Ishikawa (cell line): ENCODE data around the gene TMEM139.

Experiments used
- CEBPB ChIP-seq: IDR thresholded peaks from 2 replicates; pipeline ENCODE4 v1.6.1; 2012
- CREB1 ChIP-seq: IDR thresholded peaks from 2 replicates; pipeline ENCODE4 v1.6.1; 2012; ENCODE audit warnings: low read depth
- EGR1 ChIP-seq: IDR thresholded peaks from 2 replicates; pipeline ENCODE4 v1.6.1; 2012
- EP300 ChIP-seq: IDR thresholded peaks from 2 replicates; pipeline ENCODE4 v1.6.1; 2012; ENCODE audit warnings: borderline replicate concordance
- FOXM1 ChIP-seq: IDR thresholded peaks from 2 replicates; pipeline ENCODE4 v1.6.1; 2012; ENCODE audit warnings: low read depth, borderline replicate concordance
- MAX ChIP-seq: IDR thresholded peaks from 2 replicates; pipeline ENCODE4 v1.6.1; 2012
- NFIC ChIP-seq: IDR thresholded peaks from 2 replicates; pipeline ENCODE4 v1.6.1; 2012
- RAD21 ChIP-seq: IDR thresholded peaks from 2 replicates; pipeline ENCODE4 v1.6.1; 2012; ENCODE audit warnings: low read depth
- REST ChIP-seq: IDR thresholded peaks from 2 replicates; pipeline ENCODE4 v1.6.1; 2012; ENCODE audit warnings: low read depth, mild to moderate bottlenecking
- TAF1 ChIP-seq: IDR thresholded peaks from 2 replicates; pipeline ENCODE4 v1.6.1; 2012; ENCODE audit warnings: low read depth, mild to moderate bottlenecking
- TCF12 ChIP-seq: IDR thresholded peaks from 2 replicates; pipeline ENCODE4 v1.6.1; 2012; ENCODE audit warnings: low read depth
- TEAD4 ChIP-seq: IDR thresholded peaks from 2 replicates; pipeline ENCODE4 v1.6.1; 2012
- USF1 ChIP-seq: IDR thresholded peaks from 2 replicates; pipeline ENCODE4 v1.6.1; 2012
- YY1 ChIP-seq: IDR thresholded peaks from 2 replicates; pipeline ENCODE4 v1.6.1; 2012; ENCODE audit warnings: low read depth
- ZBTB7A ChIP-seq: IDR thresholded peaks from 2 replicates; pipeline ENCODE4 v1.6.1; 2012; ENCODE audit warnings: low read depth

The TMEM139 gene

GRCh38 chr7:143290293-143290692 lies 5.5 kb downstream of the TMEM139 start:
- no peak for TF ChIP-seq NFIC
- TF ChIP-seq RAD21 = no peak
- no peak for TF ChIP-seq MAX
- TF ChIP-seq FOXM1 = no peak
- no peak for TF ChIP-seq CREB1
- no peak for TF ChIP-seq TEAD4
- TF ChIP-seq TCF12 = no peak
- TF ChIP-seq EP300 = no peak
- no peak for TF ChIP-seq REST
- TF ChIP-seq ZBTB7A = no peak
- no peak for TF ChIP-seq YY1
- no peak for TF ChIP-seq USF1
- no peak for TF ChIP-seq TAF1
- TF ChIP-seq EGR1 = no peak
- TF ChIP-seq CEBPB = no peak

GRCh38 chr7:143292876-143293275 lies 8.1 kb downstream of the TMEM139 start:
- TF ChIP-seq EGR1 = no peak
- no peak for TF ChIP-seq ZBTB7A
- no peak for TF ChIP-seq TCF12
- TF ChIP-seq USF1 = no peak
- TF ChIP-seq TEAD4 = no peak
- no peak for TF ChIP-seq NFIC
- no peak for TF ChIP-seq FOXM1
- no peak for TF ChIP-seq RAD21
- no peak for TF ChIP-seq MAX
- no peak for TF ChIP-seq CREB1
- TF ChIP-seq REST = no peak
- no peak for TF ChIP-seq EP300
- no peak for TF ChIP-seq YY1
- TF ChIP-seq TAF1 = no peak
- no peak for TF ChIP-seq CEBPB

GRCh38 chr7:143295870-143296269 lies 11.1 kb downstream of the TMEM139 start:
- TF ChIP-seq EP300 (no peak), REST (no peak), YY1 (no peak)

- TF ChIP-seq EP300 (no peak), NFIC (no peak), TAF1 (no peak), CEBPB (no peak), RAD21 (no peak)
These were observed 11.9 kb downstream of the TMEM139 start for GRCh38 chr7:143296686-143297085.

- TF ChIP-seq RAD21 = no peak
- TF ChIP-seq MAX = no peak
- no peak for TF ChIP-seq TCF12
These were observed 14.6 kb downstream of the TMEM139 start for GRCh38 chr7:143299346-143299745.

GRCh38 chr7:143299840-143300239 lies 15.1 kb downstream of the TMEM139 start:
- TF ChIP-seq RAD21 (peak; percentile 58), FOXM1 (no peak)
